HG02642 (cell line): ENCODE data around the gene SUPT3H.

Experiments
- ATAC-seq: cut with Tn5 transposase; IDR thresholded peaks from one replicate; pipeline ENCODE4 v1.9.1; 2021; ENCODE audit warnings: mild to moderate bottlenecking; ENCODE audit not compliant: unreplicated experiment, poor library complexity

SUPT3H gene

DNA sequence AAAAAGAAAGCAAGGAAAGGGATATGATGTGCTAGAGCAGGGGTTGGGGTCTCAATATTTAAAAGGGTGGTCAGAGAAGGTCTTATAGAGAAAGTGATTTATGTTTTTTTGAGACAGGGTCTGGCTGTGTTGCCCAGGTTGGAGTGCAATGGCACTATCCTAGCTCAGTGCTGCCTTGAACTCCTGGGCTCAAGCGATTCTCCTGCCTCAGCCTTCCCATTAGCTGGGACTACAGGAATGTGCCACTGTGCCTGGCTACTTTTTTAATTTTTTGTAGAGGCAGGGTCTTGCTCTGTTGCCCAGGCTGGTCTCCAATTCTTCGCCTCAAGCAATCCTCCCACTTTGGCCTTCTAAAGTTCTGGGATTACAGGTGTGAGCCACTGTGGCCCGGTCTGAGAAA lies 557.0 kb downstream of the SUPT3H start:
- no peak for ATAC-seq

DNA sequence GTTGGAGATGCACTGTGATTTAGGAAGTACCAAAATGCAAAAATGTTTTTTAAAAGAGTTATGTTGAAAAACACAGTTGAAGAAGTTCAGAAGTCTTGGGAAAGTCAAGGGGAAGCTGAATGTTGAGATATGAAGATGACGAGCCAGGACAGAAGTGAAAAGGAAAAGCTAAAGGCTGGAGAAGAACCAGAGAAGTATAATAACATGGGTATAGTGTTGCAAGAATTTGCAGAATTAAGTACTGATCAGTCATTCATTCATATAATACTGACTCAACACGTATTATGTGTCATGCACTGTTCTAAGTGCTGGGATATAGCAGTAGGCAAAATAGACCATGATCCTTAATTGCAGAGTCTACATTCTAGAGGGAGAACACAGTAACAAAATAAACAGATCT lies 557.4 kb downstream of the SUPT3H start:
- ATAC-seq: no peak

DNA sequence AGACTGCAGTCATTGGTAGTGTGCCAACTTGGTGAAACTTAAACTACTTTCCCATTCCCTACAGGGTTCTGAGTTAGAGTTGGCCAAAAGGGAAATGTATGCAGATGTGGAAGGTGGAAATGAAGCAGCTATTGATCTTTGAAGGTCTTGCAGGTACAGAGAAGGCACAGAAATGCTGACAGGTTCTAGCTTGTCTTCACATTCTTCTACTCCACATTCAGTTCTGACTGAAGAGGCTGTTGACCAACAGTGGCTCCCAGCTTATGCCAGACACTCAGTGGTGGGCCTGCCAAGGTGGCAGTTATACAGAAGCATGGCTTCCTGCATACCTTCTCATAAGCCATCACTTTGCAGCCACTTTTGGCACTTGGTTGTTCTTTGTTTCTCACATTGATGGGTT lies 566.3 kb downstream of the SUPT3H start:
- ATAC-seq: no peak

DNA sequence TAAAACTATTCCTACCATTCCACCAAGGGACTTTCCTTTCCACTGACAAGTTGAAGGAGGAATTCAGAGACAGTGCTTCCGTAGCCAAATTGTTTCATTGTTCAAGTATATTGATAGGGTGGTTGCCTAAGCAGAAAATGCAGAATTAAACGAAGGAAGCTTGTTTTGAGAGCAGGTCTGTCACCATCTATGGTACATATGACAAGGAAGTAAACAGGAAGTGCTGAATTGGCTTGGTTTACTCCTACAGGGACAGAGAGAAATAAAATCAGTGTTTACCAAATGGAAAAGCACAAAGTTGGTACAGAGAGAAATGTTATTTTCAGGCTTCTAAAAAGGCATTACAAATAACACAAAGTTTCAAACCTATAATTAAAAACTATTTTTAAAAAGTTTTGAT lies 568.5 kb downstream of the SUPT3H start:
- ATAC-seq: no peak

DNA sequence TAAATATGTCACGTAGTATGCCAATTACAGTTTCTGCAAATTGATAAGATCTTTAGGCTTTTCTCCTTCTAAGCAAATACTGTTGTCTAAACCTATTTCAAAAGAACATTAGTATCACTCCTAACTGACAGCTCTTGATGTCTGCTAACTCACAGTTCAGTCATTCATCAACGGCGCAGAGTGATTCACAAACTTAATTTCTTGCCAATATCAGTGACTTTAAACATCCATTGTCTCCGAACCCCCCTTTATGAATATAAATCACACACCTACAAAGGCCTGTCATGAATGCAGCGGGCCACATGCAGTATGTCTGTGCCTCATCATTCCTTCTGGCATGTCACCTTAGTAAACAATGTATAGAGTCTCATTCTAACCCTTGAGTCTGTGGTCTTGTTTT lies 569.6 kb downstream of the SUPT3H start:
- no peak for ATAC-seq

DNA sequence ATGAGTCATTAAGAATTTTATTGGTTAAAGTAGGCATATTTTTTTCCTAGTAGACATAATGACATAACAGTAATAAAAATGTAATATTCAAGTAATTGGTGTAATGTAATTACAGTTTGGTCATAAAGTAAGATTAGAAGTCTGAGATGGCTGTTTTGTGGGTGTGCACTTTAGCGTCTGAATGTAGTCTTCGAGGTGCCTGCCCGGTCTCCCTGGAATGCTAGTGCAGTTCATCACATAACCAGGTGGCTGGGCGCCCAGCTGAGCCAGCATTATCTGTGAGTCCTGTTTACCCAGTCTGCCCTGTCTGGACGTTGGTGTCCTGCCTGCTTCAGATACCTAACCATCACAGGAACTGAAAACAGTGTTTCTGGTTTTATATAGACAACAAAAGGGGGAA lies 571.1 kb downstream of the SUPT3H start:
- ATAC-seq: no peak

DNA sequence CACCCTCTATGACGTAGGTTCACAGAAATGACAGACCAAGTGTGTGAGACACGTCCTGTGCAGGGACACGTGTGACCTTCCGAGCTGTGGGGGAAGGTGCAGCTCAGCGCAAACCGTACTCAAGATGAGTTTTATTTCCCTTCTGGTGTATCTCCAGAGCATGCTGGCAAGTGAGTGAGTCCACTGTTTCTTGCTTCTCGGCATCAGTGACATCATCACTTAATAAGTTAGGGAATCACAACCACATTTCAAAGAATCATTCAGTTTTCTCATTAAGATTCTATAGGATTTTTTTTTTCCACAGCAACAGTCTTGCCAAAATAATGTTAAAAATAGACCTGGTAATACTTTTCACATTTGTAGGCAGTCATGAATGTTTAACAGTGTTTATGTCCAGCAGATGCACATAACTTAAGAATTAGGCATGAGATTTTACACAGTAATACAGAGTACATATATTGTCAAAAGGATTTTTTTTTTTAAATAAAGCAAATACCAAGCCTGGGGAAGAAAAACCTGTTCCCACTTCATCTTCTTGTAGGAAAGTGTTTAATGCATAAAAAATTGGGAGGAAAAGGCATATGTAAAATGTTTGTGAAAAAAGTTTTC lies 572.4 kb downstream of the SUPT3H start:
- ATAC-seq: no peak

DNA sequence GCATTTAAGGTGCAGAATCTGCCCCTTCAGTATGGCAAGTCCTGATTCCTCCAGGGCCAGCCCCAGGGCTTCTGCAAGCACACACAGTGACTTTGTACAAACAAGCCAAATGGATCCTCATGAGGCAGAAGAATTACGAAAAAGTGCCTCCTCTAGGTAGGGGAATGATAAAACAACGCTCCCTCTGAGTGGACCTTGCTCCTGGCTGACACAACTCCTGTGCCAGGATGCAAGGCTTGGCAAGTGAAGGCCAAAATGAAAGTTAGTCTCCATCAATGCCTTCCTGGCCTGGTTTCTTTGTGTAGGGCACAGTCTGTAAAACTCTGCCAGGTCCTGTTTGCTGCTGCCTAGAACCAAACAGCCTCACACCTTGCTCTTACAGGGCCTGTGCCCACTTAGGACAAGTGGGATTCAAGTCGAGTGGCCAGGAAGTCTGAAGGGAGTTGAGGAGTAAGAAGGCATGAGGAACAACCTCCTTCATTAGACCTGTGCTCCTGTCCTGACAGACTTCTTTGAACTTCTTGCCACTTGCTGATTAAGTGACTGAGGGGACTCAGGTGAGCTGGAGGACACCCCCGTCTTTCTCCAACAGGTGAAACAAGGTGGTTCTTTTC lies 573.1 kb downstream of the SUPT3H start:
- no peak for ATAC-seq

DNA sequence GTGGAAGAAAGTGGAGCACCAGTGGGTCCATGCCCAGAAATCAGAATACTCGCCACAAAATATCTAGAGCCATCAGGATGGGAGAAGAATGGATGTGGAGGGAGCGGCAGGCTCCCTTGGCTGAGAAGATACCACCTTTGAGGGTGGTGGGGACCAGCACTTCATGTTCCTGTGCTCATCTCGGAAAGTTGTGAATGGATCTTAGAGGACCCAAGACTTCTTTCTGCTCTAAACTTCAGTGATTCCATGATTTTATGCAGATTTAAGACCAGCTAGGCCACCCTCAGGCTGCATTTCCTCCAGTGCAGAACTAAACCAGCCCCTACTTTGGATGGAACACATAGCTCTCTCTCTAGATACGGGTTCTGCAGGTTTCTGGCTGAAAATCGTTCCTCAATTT lies 573.7 kb downstream of the SUPT3H start:
- no peak for ATAC-seq

DNA sequence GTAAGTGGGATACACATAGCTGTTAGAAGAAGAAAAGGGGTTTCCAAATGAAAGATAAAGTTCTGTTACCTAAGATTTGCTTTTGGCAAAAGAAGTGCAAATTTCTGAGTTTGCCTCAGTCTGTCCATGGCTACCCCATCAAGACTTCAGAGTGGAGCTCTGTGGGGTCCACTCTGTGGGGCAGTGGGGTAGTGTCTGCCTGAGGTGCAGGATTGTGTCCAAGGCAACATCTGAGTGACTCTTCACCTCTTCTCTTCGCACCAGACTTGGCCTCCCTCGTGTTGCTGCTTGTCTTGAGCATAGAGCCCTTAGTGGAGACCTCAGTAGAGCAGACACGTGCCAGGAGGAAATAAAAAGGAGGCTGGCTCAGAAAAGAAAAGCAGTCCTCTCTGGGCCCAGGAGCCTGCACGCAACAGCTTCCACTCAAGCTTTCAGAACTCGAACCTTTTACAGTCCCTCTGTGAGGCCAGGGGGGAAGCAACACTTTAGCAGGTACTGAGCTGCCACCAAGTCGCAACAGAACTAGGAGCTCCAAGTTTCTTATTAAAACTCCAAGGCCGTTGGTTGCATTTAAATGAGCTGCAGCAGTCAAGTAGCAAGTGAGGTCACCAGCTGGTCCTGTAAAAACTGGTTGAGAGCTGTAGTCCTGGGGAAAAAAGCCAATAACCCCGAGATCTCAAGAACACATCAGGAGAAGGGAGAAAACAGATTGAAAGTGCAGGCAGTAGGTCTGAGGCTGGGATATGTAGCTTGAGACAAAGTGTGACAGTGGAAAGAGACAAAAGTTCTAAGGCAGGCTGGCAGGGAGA lies 576.7 kb downstream of the SUPT3H start:
- ATAC-seq: no peak

DNA sequence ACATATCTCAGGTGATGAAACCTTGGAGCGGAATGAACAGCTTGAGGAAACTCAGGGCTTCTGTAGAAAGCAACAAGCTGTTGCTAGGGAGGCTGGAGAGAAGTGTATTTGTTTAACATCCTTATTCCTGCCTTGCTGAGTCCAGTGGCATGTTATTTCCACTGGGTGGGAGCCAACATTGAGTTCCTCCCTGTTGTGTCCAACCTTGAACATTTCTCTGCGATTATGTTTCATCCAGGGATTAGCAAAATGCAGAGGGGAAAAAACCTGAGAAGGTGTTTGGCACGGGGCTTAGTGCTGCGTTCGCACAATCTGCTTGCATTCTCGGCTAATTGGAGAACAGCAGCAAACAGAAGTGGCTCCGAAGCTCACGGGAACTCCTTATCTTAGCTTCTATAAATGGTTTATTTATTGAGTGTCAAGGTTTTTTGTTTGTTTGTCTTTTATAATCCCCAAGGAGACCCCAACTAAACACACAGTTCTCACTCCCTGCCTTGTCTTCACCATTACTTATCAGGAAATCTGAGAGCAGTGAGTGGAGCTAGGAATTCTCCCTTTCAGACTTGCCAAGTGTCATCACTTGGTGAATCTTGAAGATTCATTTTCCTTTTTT lies 577.5 kb downstream of the SUPT3H start:
- no peak for ATAC-seq

DNA sequence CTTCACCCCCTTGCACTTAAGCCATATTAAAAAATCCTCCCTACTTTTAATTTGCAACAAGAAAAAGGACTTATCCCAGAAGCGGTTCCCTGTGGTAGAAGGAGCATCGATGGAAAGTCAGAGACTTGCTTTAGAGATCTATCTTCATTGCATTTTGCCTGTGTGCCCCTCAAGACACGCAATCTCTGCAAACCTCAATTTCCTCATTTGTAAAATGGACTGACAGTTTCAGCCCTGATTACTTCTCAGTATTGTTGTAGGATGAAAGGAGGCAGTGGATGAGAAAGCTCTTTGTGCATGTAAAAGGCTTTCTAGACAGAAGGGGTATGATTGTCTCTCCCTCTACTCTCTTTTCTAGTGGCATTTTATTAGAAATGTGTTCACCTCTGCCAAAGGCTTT lies 580.0 kb downstream of the SUPT3H start:
- ATAC-seq: no peak

DNA sequence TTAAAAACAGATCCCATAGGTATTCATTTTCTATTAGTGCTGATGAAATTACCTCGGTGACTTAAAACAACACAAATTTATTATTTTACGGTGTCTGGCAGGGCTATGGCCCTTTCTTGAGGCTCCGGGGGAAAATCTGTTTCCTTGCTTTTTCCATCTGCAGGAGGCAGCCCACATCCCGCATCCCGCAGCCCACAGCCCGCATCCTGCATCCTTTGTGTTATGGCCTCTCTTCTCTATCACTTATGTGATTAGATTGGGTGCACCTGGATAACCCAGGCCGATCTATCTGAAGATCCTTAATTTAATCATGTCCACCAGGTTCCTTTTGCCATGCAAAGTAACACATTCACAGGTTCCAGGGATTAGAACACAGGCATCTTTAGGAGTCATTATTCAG lies 582.4 kb downstream of the SUPT3H start:
- no peak for ATAC-seq

DNA sequence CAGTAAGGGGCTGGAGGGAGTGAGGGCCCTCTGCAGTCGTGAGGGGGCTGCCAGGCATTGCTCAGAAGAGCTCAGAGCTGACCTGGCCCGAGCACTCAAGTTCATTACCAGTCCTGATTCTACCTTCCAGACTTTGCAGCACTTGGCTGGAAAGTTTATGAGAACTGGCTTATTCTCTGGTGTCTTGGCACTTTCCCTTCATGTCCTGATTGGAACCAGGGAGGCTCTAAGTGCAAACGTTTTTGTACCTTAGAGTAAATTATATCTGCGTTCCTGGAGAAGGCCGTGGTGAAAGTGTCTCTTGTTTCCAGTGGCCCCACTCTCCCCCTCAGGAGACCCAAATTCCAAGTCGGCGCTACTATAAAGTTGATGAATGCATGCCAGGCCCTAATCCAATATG lies 587.9 kb downstream of the SUPT3H start:
- no peak for ATAC-seq

DNA sequence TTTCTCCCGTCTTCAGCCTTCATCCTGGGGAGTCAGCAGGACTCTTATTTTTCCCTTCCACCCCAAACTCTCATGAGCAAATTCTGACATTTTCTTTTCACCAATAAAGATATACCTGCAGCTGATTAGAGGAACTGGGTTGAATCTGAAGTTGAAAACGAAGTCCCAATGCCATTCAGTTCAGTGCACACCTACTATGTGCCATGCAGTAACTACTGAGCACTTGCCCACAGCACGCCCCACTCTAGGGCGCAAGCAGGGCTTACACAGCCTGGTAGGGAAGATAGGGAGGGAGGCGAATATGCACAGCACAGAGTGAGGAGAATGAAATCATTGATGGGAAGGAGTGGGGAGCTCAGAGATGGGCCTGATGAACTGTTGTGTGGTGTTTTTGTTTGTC lies 588.7 kb downstream of the SUPT3H start:
- ATAC-seq: no peak

DNA sequence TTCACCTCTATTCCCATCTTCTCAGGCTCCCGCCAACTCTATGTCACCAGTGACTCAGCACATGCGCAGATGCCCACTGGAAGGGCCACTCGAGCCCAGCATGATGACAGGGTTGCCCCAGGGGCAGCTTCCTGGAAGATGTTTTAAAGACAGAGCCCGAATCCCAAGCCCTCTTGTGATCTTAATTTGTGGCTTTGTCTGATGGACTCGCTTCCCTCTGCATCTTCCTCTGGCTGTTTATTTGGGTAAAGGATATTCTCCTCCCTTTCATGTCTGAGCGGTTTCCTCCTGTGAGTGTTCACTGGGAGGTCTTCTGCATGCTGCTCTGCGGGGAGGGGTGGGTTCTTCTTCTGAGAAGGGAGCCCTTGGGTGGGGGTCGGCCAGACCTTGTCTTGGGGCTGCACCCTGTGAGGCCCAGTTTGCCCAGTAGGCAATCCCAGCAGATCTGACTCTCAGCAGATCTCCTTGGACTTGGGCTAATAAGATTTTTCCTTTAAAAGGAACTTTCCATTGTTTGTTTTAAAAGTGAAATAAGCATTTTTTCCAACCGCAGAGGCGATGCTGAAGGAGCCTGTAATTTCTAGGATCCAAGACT lies 589.2 kb downstream of the SUPT3H start:
- no peak for ATAC-seq

DNA sequence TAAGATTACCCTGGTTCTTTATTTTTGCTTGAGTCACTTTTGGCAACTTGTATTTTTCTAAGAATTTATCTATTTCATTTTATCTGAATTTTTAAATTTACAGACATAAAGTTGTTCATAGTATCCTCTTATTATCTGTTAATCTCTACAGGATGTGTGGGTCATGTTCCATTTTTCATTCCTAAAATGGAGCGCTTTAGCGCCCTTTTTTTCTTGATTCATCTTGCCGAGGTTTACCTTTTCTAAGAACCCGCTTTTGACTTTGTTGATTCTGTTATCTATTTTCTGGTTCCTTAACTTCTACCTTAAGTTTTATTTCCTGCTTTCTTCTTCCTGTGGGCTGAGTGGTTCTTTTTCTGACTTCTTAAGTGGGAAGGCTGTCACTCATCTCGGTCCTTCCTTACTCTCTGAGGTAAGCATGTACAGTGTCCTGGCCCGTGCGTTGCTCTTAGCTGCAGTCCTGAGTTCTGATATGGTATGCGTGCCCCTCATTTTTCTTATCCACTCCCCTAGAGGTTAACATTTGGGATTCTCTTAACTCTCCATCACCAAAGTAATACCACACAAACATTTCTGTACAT lies 590.4 kb downstream of the SUPT3H start:
- ATAC-seq: no peak

DNA sequence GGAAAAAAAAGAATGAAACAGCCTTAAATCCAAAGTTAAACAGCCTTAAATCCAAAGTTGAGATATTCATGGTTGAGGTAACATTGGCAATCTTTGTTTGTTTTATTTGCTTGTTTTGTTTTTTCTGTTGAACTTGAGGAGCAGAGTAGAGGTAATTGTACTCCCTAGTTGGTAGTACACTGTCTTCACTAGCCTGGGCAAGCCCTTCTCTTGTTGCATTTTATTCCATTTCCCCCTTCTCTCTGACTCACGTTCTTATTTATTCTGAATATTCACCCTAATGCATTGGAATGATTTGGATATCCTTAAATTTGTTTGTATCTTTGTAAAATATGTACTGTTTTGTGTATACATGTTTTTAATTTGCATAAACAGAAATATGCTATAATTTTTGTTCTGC lies 592.6 kb downstream of the SUPT3H start:
- ATAC-seq: no peak

DNA sequence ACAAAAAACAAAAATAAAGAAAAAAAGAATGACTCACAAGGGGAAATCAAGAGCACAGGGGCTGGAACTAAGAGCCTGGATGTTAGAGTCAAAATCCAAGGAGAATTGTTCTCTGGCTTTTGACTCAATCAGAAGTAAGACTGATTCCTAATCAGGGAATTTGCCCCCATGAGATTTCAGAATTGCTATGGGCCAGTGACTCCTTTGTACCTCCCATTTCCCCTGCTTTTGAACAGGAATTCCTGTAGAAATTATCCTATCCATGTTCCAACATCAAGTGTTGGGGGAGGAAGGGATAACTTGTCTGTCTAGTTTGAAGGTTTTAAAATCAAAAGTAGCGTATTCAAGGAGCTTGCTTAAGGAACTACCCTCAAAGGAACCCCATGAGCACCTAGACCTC lies 593.5 kb downstream of the SUPT3H start:
- no peak for ATAC-seq

DNA sequence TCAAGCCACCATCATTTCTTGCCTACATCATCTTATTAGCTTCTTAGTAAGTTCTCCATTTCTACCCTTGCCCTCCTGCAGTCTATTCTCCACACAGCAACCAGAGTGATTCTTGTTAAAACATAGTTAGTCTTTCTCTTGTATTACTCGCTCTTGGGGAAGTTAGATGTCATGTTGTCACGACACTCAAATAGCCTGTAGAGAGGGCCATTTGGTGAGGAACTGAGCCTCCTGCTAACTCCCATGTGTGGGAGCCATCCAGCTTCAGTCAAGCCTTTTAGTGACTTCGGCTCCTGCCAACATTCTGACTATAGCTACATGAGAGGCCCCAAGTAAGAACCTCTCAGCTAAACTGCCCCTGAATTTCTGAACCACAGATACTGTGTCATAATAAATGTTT lies 594.8 kb downstream of the SUPT3H start:
- no peak for ATAC-seq
